ENCODE data around the gene ZMYM3.
"Not testable (repeated sequence)": the region's sequence is repeated elsewhere in the genome, so short reads cannot be mapped to it uniquely, and the experiment has no call there.

The ZMYM3 gene

DNA sequence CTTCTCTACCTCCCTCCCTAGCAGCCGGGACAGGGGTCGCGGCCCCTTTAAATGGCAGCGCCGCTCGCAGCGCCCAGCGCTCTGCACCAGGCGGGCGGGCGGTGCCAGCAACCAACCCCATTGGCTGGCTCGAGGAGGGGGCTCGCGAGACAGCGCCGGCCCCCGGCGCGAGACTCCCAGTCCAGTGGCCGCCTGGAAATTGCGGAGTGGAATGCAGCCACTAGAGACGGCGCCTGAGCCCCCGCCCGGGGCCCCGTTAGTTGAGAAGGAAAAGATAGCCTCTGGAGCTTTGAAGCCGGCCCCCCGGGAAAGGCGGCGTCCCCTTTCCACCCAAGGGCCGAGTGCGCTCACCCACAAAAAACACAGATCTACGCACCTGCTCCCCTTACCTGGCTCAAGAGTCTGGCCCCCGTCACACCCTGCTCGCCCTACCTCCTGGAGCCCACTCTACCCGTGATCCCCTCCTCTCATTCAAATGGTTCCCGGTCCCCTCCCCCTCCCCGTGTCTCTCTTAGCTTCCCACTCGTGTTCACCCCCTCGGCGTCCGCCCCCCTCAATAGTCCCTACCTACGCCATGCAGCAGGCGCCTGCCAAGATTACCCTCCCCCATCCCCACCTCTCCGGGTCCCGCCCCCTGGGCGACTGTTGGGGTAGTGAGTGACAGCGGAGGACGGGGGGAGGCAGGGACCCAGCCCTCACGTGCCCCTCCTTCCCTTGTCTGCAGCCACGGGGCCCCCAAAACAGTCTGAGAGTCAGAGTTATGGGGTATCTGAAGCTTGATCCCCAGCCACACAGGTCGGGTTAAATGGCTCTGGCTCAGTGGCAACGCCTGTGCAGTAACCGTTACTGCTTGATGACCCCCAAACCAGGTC lies at the start of gene ZMYM3:
ZMYM3 (minus strand) TSS at position 49 of the 872 bp plus-strand sequence. CDS start 885 bp downstream, outside the sequence.
- POLR2A ChIA-PET = interaction anchor here (0.6 to 3.1 kb wide), 5 partner anchors 26 to 72 kb away, joined by 3 to 42 read pairs (median 3); partner anchors contain the start of gene NONO
- TF ChIP-seq SUZ12 (IDR thresholded peaks at IDR 0.05) (no peak), NFRKB (IDR thresholded peaks at IDR 0.05) (no peak), L3MBTL2 (conservative IDR thresholded peaks at IDR 0.05) (no peak; the same call in 1 of the 2 replicates), CTBP1 (IDR thresholded peaks at IDR 0.05; ENCODE audit: borderline replicate concordance) (no peak), ZNF384 (IDR thresholded peaks at IDR 0.05) (no peak), LEF1 (IDR thresholded peaks at IDR 0.05; ENCODE audit: borderline replicate concordance) (no peak), BHLHE40 (IDR thresholded peaks at IDR 0.05; ENCODE audit: borderline replicate concordance) (no peak), HDGF (IDR thresholded peaks at IDR 0.05; ENCODE audit: borderline replicate concordance) (no peak), TARDBP (IDR thresholded peaks at IDR 0.05) (peak; percentile 51; the same call in 1 of the 2 replicates), ARNT (IDR thresholded peaks at IDR 0.05) (no peak), FOXM1 (IDR thresholded peaks at IDR 0.05; ENCODE audit: borderline replicate concordance) (peak; percentile 87), FOXK2 (IDR thresholded peaks at IDR 0.05) (no peak), FOXA1 (IDR thresholded peaks at IDR 0.05) (no peak), SP1 (IDR thresholded peaks at IDR 0.05) (no peak), ELF4 (IDR thresholded peaks at IDR 0.05) (no peak)
- TF ChIP-seq, protein P1, sequence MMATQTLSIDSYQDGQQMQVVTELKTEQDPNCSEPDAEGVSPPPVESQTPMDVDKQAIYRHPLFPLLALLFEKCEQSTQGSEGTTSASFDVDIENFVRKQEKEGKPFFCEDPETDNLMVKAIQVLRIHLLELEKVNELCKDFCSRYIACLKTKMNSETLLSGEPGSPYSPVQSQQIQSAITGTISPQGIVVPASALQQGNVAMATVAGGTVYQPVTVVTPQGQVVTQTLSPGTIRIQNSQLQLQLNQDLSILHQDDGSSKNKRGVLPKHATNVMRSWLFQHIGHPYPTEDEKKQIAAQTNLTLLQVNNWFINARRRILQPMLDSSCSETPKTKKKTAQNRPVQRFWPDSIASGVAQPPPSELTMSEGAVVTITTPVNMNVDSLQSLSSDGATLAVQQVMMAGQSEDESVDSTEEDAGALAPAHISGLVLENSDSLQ (IDR thresholded peaks at IDR 0.05) = peak; percentile 93
- peak; percentile 91 for DNase-seq (ENCODE audit: extremely low spot score)
- CTCF ChIA-PET = interaction anchor here (0.6 to 0.8 kb wide), 2 partner anchors 26 to 96 kb away, joined by 3 to 4 read pairs; no protein-coding TSS in a partner anchor

DNA sequence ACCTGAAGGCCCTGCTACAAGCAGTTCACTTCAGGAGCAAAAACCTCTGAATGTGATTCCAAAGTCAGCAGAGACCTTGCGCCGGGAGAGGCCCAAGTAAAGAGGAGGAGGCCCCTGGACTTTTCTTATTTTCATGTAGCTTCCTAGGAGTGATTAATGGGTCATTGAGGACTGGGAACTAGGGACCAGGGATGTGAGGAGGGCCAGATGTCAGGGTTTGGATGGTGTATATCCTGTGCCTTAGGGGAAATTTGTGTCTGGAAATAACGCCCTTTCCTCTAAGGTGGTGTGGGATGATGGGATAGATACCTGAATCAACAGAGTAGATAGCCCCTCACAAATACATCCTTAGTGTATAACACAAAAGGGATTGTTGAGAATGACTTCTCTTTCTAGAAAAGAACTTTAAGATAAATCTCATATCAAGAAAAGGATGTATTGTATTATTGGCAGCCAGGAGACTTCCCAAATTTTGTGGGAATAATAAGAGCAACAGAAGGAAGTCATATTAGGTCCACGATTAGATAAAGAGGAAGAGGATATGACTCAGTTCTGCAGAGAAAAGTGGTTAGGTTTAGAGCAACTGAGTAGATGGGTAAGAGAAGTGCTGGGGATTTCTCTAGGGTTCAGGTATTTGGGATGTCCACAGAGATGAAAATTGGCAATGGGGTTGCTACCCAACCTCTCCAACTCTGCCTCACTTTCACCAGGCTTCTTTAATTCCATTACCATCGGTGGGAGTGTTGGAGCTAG lies 48.7 kb upstream of the ZMYM3 start:
- POLR2A ChIA-PET = interaction anchor here (3.1 kb wide), 1 partner anchor 19 kb away, joined by 19 read pairs; the partner anchor contains the start of gene NONO
- CTCF ChIA-PET = no interaction called here
- TF ChIP-seq SUZ12 (IDR thresholded peaks at IDR 0.05) = no peak
- no peak for TF ChIP-seq ZNF384 (IDR thresholded peaks at IDR 0.05)
- no peak for DNase-seq (ENCODE audit: extremely low spot score)

DNA sequence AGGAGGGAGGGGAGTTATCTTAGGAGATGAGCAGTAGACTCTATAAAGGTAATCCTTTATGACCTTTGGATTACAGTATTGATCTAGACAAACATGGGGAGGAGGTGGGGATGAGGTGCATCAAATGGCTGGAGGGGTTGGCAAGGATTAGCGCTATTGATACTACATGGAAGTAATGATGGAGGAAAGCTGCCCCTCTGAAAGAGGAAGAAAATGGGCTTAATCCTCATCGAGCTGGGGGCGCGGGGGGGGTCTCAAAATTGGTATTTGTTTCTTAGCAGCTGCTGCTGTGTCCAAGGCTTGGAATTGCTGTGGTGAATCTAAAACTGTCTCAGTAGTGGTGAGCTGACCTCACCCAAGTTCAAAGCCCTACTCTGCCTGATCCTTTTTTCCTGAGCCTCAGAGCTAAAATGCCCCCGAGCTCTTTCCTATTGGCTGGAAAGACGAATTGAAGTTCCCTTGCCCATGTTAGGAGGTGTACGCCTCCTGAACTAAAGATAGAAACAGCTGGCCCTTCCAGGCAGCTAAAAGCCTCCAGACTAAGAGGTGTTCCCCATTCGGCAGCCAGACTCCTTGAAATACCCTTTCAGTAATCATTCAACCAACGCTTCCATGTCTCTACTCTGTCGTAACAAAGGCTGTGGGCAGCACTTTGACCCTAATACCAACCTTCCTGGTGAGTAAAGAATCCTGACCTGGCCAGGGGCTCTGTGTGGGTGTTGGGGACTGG lies 47.4 kb upstream of the ZMYM3 start, which contains the start of gene ITGB1BP2:
ITGB1BP2 (plus strand) TSS at position 556 of the 730 bp plus-strand sequence; CDS start at position 613, 57 bp downstream.
- ChIA-PET POLR2A (interaction anchor here (0.6 to 3.1 kb wide), 2 partner anchors 18 to 65 kb away, joined by 3 to 19 read pairs; partner anchors contain the start of genes NONO and TAF1), CTCF (no interaction called here)
- no peak for DNase-seq (ENCODE audit: extremely low spot score)
- TF ChIP-seq FOXK2 (IDR thresholded peaks at IDR 0.05) (no peak), L3MBTL2 (conservative IDR thresholded peaks at IDR 0.05) (no peak), ARNT (IDR thresholded peaks at IDR 0.05) (no peak), TARDBP (IDR thresholded peaks at IDR 0.05) (no peak), LEF1 (IDR thresholded peaks at IDR 0.05; ENCODE audit: borderline replicate concordance) (no peak), ZNF384 (IDR thresholded peaks at IDR 0.05) (no peak), BHLHE40 (IDR thresholded peaks at IDR 0.05; ENCODE audit: borderline replicate concordance) (no peak), ELF4 (IDR thresholded peaks at IDR 0.05) (0 out of 2 replicates have a peak, but pooled peaks have one; percentile 12), SP1 (IDR thresholded peaks at IDR 0.05) (no peak)

DNA sequence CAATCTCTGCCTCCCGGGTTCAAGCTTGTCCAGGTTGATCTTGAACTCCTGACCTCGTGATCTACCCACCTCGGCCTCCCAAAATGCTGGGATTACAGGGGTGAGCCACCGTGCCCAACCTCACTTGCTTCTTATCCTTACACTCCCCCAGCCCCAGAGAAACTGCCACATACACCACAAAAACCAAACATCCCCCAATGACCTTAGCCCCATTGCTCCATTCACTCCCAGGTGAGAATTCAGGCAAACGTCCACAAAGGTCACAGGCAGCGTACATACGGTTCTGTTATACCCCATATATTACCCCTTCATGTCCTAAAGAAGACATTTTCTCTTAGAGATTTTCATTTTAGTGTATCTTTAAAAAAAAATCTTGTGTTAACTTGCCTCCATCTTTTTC lies 46.6 kb upstream of the ZMYM3 start:
- POLR2A ChIA-PET; CTCF ChIA-PET; DNase-seq (ENCODE audit: extremely low spot score): not testable (repeated sequence)

DNA sequence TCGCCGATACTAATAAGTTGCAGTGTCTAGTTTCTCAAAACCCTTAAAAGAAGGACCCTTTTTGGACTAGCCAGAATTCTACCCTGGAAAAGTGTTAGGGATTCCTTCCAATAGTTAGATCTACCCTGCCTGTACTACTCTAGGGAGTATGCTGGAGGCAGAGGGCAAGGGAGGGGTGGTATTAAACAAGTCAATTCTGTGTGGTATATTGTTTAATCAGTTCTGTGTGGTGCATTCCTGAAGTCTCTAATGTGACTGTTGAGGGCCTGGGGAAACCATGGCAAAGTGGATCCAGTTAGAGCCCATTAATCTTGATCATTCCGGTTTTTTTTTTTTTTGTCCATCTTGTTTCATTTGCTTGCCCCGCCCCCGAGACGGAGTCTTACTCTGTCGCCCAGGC lies 46.1 kb upstream of the ZMYM3 start:
- CTCF ChIA-PET; DNase-seq (ENCODE audit: extremely low spot score); POLR2A ChIA-PET: not testable (repeated sequence)

DNA sequence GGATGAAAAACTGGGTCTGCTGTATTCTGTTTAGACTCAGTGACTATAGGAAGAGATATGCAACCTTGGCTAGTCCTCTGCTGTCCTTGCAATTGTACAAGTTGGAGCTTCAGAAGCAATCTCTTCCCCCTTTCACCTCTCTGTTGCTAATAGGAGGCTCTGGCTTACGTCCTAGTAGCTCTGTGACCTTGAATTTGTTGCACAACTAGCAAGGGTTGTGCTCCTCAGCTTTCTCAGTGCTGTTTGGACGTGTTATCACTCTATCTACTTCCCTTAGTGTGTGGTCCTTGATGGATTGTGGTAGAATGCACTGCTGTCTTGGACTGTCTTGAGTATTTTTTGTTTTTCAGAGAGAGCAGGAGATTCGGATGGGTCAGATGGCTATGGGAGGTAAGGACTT lies 44.2 kb upstream of the ZMYM3 start:
- ChIA-PET POLR2A (interaction anchor here (1.4 kb wide), 1 partner anchor 15 kb away, joined by 5 read pairs; the partner anchor contains the start of gene NONO), CTCF (no interaction called here)
- no peak for TF ChIP-seq FOXA1 (IDR thresholded peaks at IDR 0.05)
- TF ChIP-seq BHLHE40 (IDR thresholded peaks at IDR 0.05; ENCODE audit: borderline replicate concordance) = no peak
- no peak for TF ChIP-seq NFRKB (IDR thresholded peaks at IDR 0.05)
- no peak for TF ChIP-seq ELF4 (IDR thresholded peaks at IDR 0.05)
- TF ChIP-seq LEF1 (IDR thresholded peaks at IDR 0.05; ENCODE audit: borderline replicate concordance) = no peak
- TF ChIP-seq, protein P1 (IDR thresholded peaks at IDR 0.05) = no peak
- no peak for TF ChIP-seq SP1 (IDR thresholded peaks at IDR 0.05)
- no peak for TF ChIP-seq SUZ12 (IDR thresholded peaks at IDR 0.05)
- TF ChIP-seq L3MBTL2 (conservative IDR thresholded peaks at IDR 0.05) = no peak
- TF ChIP-seq HDGF (IDR thresholded peaks at IDR 0.05; ENCODE audit: borderline replicate concordance) = no peak
- TF ChIP-seq TARDBP (IDR thresholded peaks at IDR 0.05) = no peak
- TF ChIP-seq CTBP1 (IDR thresholded peaks at IDR 0.05; ENCODE audit: borderline replicate concordance) = no peak
- TF ChIP-seq ZNF384 (IDR thresholded peaks at IDR 0.05) = no peak
- TF ChIP-seq FOXM1 (IDR thresholded peaks at IDR 0.05; ENCODE audit: borderline replicate concordance) = no peak
- TF ChIP-seq FOXK2 (IDR thresholded peaks at IDR 0.05) = no peak
- TF ChIP-seq ARNT (IDR thresholded peaks at IDR 0.05) = no peak
- DNase-seq (ENCODE audit: extremely low spot score) = no peak

Data from HEK293T (cell line).